Measurements from ENCODE around the gene SCYGR7. TPM values are rescaled to one million over a fixed set of nuclear protein-coding genes. Genes with fewer than 3 reads are reported as not detected.

Gene SCYGR7
- total RNA-seq, 2 experiments from 2014 or later = not detected

DNA sequence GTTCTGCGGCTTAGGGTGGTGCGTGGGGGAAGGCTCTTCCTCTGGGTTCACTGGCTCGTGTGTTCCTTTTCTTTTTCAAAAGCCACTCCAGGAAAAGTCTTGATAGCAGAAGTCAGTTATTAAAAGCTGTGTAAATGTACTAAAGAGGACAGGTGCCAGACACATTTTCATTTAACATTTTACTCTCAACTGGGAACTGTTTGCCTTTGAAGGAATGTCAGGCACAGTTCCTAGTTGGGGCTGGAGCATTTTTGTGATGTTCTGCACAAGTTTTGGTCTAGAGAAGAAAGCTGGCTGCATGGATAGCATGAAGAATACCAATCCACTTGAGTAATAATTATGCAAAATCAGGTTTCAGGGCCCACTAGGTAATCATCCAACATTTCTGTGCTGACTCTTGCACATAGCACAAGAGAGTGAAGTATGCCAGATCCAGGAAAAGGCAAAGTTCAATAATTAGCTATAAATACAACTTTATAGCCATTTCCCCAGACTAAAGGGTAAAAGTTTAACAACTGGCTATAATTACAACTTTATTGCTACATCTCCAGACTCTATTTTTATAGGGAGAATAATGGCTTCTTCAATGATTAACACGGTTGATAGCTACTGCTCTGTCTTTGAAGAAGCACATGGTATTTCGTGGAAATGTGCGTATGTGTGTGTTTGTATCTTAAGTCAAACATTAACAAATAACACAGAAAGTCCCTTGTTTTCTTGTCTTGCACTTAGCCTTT, 33.8 kb downstream of the SCYGR7 start:
- H3K27me3 Mint-ChIP-seq (ENCODE audit: low read depth) = peaks cover 2% of the 10 kb centered on the region
- H3K9me3 Mint-ChIP-seq = no peaks in the 10 kb centered on the region
- DNase-seq = no peak
- H3K4me3 Mint-ChIP-seq = no peak overlapping the region
- no peak overlapping the region for H3K27ac Mint-ChIP-seq
- CTCF ChIA-PET = interaction anchor here (0.8 to 2.0 kb wide), 5 partner anchors 12 to 356 kb away, joined by 3 to 5 read pairs (median 4); no protein-coding TSS in a partner anchor
- no peaks in the 10 kb centered on the region for H3K4me1 Mint-ChIP-seq (ENCODE audit: low read depth)
- intact Hi-C loops (cut with micrococcal nuclease) = no loop called here
- H3K36me3 Mint-ChIP-seq (ENCODE audit: low read depth) = no peaks in the 10 kb centered on the region

GRCh38 chr2:227765788-227766372, 37.7 kb downstream of the SCYGR7 start:
- H3K9me3 Mint-ChIP-seq = no peaks in the 10 kb centered on the region
- H3K4me1 Mint-ChIP-seq (ENCODE audit: low read depth) = no peaks in the 10 kb centered on the region
- CTCF ChIA-PET = interaction anchor here (0.5 to 3.9 kb wide), 65 partner anchors 9 to 645 kb away, joined by 3 to 50 read pairs (median 3); partner anchors contain the start of gene TM4SF20
- H3K27ac Mint-ChIP-seq = no peak overlapping the region
- H3K27me3 Mint-ChIP-seq (ENCODE audit: low read depth) = no peaks in the 10 kb centered on the region
- no peak for DNase-seq
- intact Hi-C loops (cut with micrococcal nuclease) = loop anchor here (1.0 to 5.0 kb wide), 8 partner anchors 54 to 733 kb away; no protein-coding TSS in a partner anchor
- H3K36me3 Mint-ChIP-seq (ENCODE audit: low read depth) = no peaks in the 10 kb centered on the region
- H3K4me3 Mint-ChIP-seq = no peak overlapping the region

DNA sequence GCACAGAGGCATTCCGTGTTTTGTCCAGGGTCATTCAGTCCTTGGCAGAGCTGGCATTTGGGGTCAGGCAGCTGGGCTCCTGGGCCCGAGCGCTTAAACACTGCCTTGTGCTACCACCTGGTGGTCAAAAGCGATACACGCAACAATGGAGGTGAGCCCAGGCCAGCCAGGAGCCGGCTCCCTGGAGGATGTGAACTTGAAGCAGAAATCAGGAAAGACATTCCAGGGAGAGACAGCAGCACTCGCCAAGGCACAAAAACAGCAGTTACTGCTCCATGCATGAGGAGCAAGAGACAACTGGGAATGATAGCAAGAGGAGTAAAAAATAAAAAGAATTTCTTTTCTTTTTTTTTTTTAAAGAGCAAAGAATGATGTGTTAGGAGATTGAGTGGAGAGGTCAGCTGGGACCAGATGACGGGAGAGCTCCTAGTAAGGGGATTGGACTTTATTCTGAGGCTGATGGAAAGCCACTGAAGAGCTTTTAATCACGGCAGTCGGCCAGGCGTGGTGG, 38.3 kb downstream of the SCYGR7 start:
- intact Hi-C loops (cut with micrococcal nuclease) = loop anchor here (1.0 to 5.0 kb wide), 8 partner anchors 54 to 733 kb away; no protein-coding TSS in a partner anchor
- Mint-ChIP-seq H3K4me1 (ENCODE audit: low read depth) (no peaks in the 10 kb centered on the region), H3K27me3 (ENCODE audit: low read depth) (no peaks in the 10 kb centered on the region), H3K27ac (no peak overlapping the region), H3K4me3 (no peak overlapping the region), H3K36me3 (ENCODE audit: low read depth) (no peaks in the 10 kb centered on the region), H3K9me3 (no peaks in the 10 kb centered on the region)
- DNase-seq = peak; percentile 78
- CTCF ChIA-PET = interaction anchor here (0.5 to 3.9 kb wide), 64 partner anchors 9 to 645 kb away, joined by 3 to 50 read pairs (median 3); partner anchors contain the start of gene TM4SF20

DNA sequence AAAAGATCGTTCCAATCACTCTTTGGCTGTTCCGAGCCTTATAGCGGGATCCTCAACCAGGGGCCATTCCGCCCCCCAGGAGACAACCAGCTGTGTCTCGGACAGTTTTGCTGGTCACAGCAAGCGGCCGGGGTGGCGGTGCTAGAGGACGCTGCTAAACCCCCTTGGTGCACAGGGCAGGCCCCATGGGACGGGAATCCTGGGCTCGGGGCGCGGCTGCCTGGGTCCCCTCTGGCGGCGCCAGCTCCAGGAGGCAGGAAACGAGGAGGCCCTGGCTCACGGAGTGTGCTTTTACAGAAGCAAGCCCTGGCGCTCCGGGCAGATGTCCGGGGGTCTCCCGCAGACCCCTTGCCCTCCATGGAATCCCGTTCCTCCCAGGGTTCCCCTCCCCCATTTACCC, 39.7 kb downstream of the SCYGR7 start:
- Mint-ChIP-seq H3K36me3 (ENCODE audit: low read depth) (no peaks in the 10 kb centered on the region), H3K4me1 (ENCODE audit: low read depth) (no peaks in the 10 kb centered on the region), H3K9me3 (no peaks in the 10 kb centered on the region), H3K27me3 (ENCODE audit: low read depth) (no peaks in the 10 kb centered on the region), H3K4me3 (no peak overlapping the region), H3K27ac (no peak overlapping the region)
- CTCF ChIA-PET = interaction anchor here (3.5 to 3.9 kb wide), 2 partner anchors 109 to 361 kb away, joined by 35 to 50 read pairs; no protein-coding TSS in a partner anchor
- no peak for DNase-seq
- intact Hi-C loops (cut with micrococcal nuclease) = loop anchor here (2.0 to 5.0 kb wide), 3 partner anchors 56 to 529 kb away; no protein-coding TSS in a partner anchor

- intact Hi-C loops (cut with micrococcal nuclease) = no loop called here
- H3K27ac Mint-ChIP-seq = no peak overlapping the region
Measured at GRCh38 chr2:227772197-227772661, 44.1 kb downstream of the SCYGR7 start.

GRCh38 chr2:227772932-227773331, 44.8 kb downstream of the SCYGR7 start:
- no peak for DNase-seq
- CTCF ChIA-PET = interaction anchor here (2.0 kb wide), 1 partner anchor 11 kb away, joined by 9 read pairs; no protein-coding TSS in a partner anchor
- Mint-ChIP-seq H3K4me1 (ENCODE audit: low read depth) (peaks cover 17% of the 10 kb centered on the region), H3K9me3 (no peaks in the 10 kb centered on the region), H3K27me3 (ENCODE audit: low read depth) (no peaks in the 10 kb centered on the region), H3K27ac (no peak overlapping the region), H3K36me3 (ENCODE audit: low read depth) (no peaks in the 10 kb centered on the region), H3K4me3 (no peak overlapping the region)
- intact Hi-C loops (cut with micrococcal nuclease) = no loop called here

More at GRCh38 chr2:227772197-227772661, 44.1 kb downstream of the SCYGR7 start:
- CTCF ChIA-PET = interaction anchor here (1.4 kb wide), 1 partner anchor 46 kb away, joined by 5 read pairs; no protein-coding TSS in a partner anchor
- no peaks in the 10 kb centered on the region for H3K27me3 Mint-ChIP-seq (ENCODE audit: low read depth)
- H3K4me1 Mint-ChIP-seq (ENCODE audit: low read depth) = peaks cover 17% of the 10 kb centered on the region
- no peak overlapping the region for H3K4me3 Mint-ChIP-seq
- H3K36me3 Mint-ChIP-seq (ENCODE audit: low read depth) = no peaks in the 10 kb centered on the region
- H3K9me3 Mint-ChIP-seq = no peaks in the 10 kb centered on the region
- no peak for DNase-seq

- CTCF ChIA-PET = interaction anchor here (0.5 to 2.0 kb wide), 9 partner anchors 9 to 116 kb away, joined by 3 to 12 read pairs (median 4); partner anchors contain the start of gene CCL20
- Mint-ChIP-seq H3K4me1 (ENCODE audit: low read depth) (peaks cover 17% of the 10 kb centered on the region), H3K9me3 (no peaks in the 10 kb centered on the region), H3K4me3 (no peak overlapping the region), H3K27ac (peak overlapping the region; percentile 67), H3K27me3 (ENCODE audit: low read depth) (no peaks in the 10 kb centered on the region), H3K36me3 (ENCODE audit: low read depth) (no peaks in the 10 kb centered on the region)
- intact Hi-C loops (cut with micrococcal nuclease) = loop anchor here (1.0 kb wide), 2 partner anchors 88 to 110 kb away; no protein-coding TSS in a partner anchor
- DNase-seq = peak; percentile 14
Measured at GRCh38 chr2:227774011-227774624, 46.0 kb downstream of the SCYGR7 start.

DNA sequence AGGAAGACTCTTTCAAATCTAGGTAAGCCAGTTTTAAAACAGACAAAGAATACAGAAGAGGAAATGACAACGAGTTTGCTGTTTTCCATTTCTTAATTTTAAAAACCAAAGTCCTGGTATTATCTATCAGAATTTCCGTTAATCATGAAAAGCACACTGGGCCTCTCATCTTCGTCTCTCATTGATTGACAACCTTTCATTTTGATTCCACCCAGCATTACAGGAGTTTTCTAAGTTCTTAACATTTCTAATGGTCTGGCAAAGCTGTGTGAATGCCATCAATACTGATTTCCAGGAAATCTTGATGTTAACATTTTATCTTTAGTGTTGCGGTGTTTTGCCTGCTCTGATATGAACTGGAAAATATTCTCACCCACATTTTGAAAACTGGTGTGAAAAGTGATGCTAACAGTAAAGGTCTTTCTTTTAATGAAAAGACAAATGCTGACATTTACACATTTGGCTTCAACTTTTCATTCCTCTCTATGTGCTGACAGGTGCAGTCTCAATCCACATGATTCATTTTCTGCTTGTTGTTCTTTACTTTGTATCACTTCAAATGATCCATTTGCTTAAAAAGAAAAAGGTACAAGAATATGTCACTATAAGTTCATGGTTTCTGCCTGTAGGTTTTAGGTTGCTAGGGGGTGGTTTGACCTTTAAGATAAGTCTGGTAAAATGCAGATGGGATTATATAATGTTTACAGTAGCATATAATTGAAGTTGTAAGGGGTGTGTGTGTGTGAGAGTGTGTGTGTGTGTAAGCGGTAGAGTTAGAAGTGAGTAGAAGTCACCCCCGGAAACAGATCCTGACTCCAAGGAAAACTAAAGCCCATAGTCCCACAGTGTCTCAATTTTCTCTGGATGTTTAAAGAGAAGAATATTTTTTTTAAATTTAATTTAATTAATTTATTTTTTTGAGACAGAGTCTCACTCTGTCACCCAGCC, 47.0 kb downstream of the SCYGR7 start:
- Mint-ChIP-seq H3K27me3 (ENCODE audit: low read depth) (no peaks in the 10 kb centered on the region), H3K27ac (peak overlapping the region; percentile 67), H3K36me3 (ENCODE audit: low read depth) (no peaks in the 10 kb centered on the region), H3K4me1 (ENCODE audit: low read depth) (peaks cover 17% of the 10 kb centered on the region), H3K4me3 (no peak overlapping the region), H3K9me3 (no peaks in the 10 kb centered on the region)
- CTCF ChIA-PET = interaction anchor here (1.3 to 2.0 kb wide), 5 partner anchors 9 to 115 kb away, joined by 3 to 12 read pairs (median 4); partner anchors contain the start of gene CCL20
- no peak for DNase-seq
- intact Hi-C loops (cut with micrococcal nuclease) = loop anchor here (1.0 kb wide), 4 partner anchors 30 to 109 kb away; no protein-coding TSS in a partner anchor

Other genes with a start within 250 kb of the SCYGR7 start
- gene SCYGR2, start 129.4 kb upstream of the SCYGR7 start, total RNA-seq = not detected
- gene SCYGR3, start 113.5 kb upstream of the SCYGR7 start, total RNA-seq = not detected
- gene SCYGR4, start 110.8 kb upstream of the SCYGR7 start, total RNA-seq = not detected
- gene SCYGR5, start 61.5 kb upstream of the SCYGR7 start, total RNA-seq = not detected
- not detected for gene SLC19A3, start 10.3 kb upstream of the SCYGR7 start, total RNA-seq
- gene SCYGR6, start 3.6 kb upstream of the SCYGR7 start, total RNA-seq = not detected
- not detected for gene SCYGR8, start 17.6 kb downstream of the SCYGR7 start, total RNA-seq
- gene CCL20, start 85.5 kb downstream of the SCYGR7 start, total RNA-seq = 10 to 100 TPM in 1 of 2 experiments, 1 to 10 TPM in 1; 9.6 to 13.1 TPM
- gene DAW1, start 143.3 kb downstream of the SCYGR7 start, total RNA-seq = not detected

Data from activated naive CD4-positive, alpha-beta T cell treated with anti-CD3 and anti-CD28 coated beads for 36 hours (primary cell).